ENCODE data around the gene FTSJ3. TPM values are rescaled to one million over a fixed set of nuclear protein-coding genes. Genes with fewer than 3 reads are reported as not detected.
"Not testable (repeated sequence)": the region's sequence is repeated elsewhere in the genome, so short reads cannot be mapped to it uniquely, and the experiment has no call there.

Gene FTSJ3, protein sequence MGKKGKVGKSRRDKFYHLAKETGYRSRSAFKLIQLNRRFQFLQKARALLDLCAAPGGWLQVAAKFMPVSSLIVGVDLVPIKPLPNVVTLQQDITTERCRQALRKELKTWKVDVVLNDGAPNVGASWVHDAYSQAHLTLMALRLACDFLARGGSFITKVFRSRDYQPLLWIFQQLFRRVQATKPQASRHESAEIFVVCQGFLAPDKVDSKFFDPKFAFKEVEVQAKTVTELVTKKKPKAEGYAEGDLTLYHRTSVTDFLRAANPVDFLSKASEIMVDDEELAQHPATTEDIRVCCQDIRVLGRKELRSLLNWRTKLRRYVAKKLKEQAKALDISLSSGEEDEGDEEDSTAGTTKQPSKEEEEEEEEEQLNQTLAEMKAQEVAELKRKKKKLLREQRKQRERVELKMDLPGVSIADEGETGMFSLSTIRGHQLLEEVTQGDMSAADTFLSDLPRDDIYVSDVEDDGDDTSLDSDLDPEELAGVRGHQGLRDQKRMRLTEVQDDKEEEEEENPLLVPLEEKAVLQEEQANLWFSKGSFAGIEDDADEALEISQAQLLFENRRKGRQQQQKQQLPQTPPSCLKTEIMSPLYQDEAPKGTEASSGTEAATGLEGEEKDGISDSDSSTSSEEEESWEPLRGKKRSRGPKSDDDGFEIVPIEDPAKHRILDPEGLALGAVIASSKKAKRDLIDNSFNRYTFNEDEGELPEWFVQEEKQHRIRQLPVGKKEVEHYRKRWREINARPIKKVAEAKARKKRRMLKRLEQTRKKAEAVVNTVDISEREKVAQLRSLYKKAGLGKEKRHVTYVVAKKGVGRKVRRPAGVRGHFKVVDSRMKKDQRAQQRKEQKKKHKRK
- total RNA-seq = 76.1 and 100 TPM in 2 replicates

DNA sequence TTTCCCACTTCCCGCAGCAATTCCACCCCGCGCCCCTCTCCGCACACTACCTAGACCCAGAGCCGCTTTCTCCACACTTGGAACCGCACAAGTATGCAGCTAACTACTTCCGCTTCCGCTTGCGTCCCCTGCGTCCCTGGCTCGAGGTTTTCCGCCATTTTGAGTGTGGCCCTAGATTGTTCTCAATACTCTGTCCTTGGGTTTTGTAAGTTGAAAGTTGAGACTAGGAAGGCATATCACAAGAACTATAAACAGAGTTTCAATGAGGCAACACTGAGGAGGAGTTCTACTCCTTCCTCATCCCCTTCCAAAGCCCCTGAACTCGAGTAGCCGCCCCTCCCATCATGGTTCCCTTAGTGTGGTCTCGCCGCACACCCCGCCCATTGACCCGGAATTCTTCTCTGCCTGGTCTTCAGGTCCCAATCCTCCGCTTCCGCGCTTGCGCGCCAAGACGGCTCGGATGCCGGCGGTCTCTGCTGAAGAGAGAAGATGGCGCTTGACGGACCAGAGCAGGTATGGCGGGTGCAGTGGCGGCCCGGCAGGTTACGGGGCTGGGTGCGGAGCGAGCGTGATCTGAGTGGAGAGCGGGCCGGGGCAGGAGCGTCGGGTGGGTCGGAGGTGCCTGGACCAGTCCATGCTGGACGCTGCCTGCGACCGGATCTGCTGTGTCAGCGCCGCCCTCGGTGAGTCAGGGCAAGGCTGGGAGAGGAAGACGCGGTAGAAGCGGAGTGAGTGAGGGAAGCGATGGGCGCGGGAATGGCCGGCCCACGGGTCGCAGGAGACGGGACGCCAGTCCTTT is at the start of gene FTSJ3, which contains the start of gene PSMC5:
Gene FTSJ3 (minus strand): TSS at position 662 of the 799 bp plus-strand sequence. CDS start 761 bp downstream, outside the sequence.
Gene PSMC5 (plus strand): TSS at position 430 of the 799 bp plus-strand sequence. CDS start 60 bp downstream, at position 490.
- peak; percentile 93 for DNase-seq (ENCODE audit: low read depth)

DNA sequence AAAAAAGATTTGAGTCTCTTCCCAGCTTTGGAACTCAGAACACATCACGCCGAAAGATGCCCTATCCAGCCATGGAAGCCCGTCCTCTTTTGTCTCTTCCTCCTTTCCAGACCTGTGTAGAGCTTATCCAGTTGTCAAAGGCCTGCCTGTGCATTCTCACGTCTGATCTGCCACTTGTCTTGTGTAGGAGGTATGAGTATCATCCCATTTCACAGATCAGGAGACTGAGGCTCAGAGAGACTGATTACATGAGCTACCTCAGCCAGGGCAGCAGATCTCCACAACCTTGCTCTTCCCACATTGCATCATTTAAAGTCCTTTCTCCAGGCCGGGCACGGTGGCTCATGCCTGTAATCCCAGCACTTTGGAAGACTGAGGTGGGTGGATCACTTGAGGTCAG is 47.2 kb upstream of the FTSJ3 start:
- DNase-seq (ENCODE audit: low read depth) = not testable (repeated sequence)

DNA sequence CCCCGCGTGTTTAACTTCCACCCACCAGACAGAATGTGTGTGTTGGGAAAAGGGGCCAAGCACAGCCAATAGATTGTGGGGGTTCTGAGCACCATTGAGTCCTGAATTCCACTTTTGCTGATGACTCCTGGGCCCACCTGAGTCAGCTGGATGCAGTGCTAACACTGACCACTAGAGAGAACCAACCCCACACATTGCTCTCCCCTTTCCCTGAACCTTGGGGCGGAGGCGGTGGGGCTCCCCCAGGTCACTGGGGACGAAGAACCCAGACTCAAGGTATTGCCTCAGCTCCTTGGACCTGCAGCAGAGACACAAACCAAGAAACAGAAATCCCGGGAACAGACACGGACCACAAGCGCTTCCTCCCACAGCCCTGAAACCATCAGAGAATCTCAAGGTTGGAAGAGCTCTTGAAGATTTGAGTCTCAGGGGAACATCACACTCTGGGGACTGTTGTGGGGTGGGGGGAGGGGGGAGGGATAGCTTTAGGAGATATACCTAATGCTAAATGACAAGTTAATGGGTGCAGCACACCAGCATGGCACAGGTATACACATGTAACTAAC is 46.7 kb upstream of the FTSJ3 start:
- DNase-seq (ENCODE audit: low read depth) = not testable (repeated sequence)

DNA sequence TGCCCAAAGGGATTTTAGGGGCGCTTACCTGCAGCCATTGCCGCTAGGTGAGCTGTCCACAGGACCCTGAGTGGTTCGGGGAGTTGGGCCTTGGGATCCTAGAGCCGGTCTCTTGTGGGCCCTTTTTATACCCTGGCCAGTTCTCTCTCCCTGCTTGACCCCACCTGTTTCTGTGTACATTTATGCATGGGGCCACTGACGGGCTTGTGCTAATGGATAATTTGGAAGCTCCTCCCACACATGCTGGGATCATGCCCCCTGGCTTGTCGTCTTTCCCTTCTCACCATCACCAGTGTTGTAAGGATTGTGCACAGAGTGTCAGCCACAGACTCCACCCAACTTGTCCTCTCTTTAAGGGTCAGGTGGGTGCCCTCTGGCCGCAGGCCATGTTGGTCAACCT is 46.1 kb upstream of the FTSJ3 start, which contains the start of gene CSH2:
Gene CSH2 (minus strand): TSS at position 101 of the 400 bp plus-strand sequence. CDS start 63 bp downstream, at position 38.
- DNase-seq (ENCODE audit: low read depth) = not testable (repeated sequence)

DNA sequence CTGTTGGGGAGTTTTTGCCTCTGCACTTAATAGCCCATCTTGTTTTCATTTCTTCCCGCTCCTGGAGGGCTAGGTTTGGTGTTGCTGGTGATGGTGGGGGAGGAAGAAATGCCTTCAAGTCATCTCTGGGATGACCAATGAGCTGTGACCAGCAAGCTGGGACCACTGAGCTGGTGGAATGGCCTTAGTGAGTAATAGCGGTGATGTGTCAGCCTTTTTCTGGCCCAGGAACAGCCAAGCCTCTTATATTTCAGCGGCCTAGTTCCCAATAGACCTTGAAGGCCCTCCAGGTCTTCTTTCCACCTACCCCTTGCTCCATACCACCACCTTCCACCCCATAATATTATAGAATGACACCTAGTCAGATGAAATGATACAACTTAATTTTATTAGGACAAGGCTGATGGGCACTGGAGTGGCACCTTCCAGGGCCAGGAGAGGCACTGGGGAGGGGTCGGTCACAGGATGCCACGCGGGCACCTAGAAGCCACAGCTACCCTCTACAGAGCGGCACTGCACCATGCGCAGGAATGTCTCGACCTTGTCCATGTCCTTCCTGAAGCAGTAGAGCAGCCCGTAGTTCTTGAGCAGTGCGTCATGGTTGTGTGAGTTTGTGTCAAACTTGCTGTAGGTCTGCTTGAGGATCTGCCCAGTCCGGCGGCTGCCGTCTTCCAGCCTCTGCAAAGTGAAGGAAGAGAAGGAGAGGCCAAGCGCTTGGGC is 44.3 kb upstream of the FTSJ3 start:
- DNase-seq (ENCODE audit: low read depth) = peak; percentile 65

DNA sequence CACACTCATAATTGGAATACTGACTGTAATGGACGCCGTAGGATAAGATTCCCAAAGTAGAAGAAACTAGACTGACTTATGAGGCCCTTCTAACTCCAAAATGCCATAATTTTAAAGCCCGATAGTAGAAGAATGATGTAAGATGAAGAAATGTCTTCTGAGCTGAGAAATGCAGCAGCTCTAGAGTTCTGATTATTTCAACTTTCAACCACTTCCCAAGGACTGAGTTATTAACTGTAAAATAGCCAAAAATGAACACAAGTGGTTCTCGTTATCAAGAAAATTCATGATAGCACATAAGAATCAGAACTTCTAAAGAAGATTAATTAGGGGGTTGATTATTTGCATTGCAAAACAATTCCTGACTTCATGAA is 42.8 kb upstream of the FTSJ3 start:
- not testable (repeated sequence) for DNase-seq (ENCODE audit: low read depth)

DNA sequence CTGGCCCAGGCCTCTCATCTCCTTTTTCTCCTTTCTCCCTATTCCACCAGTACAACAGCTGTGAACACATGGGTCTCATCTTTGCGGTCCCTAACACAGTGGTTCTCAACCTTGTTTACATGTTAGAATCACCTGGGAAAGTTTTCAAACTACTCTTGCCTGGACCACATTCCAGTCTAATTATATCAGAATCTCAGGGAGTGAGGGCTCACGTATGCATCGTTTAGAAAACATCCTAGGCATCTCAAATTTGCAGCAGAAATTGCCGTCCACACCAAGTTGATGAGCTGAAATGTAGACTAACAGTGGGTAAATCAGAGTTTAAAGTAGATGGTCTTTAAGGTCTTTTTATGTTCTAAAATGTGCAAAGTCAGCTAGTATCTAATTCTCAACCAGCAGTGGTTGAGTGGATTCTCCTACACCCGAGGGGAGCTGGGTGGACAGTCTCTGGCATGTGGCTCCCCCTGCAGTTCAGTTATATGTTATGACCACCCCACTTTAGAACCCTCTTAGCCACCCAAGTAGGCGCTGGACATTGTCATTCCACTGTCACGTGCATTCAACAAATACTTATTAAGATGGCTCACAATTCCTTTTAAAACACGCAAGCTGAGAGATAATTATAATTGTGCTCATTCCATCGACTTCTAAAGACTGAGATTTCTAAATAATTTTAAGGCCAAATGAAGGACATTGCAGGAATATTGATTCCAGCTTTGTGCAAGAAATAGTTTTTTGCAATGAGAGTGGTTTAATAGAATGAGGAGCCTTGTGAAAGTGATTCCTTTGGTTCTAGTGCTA is 42.2 kb upstream of the FTSJ3 start:
- DNase-seq (ENCODE audit: low read depth) = peak; percentile 43

DNA sequence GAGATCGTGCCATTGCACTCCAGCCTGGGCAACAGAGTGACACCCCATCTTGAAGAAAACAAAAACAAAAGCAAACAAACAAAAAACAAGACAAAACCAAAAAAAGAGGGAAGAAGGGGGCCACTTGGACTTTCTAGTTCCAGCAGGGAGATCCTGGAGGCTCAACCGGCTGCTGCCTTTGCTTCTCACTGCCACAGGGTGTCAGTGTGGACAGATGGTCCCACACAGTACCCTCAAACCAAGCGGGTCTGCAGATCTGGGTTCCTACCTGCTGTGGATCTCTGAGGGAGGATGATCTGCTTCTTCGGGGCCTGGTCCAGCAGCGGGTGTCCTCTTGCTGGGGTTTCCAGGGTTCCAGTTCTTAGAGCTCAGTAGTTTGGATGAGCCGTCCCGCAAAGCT is 39.2 kb upstream of the FTSJ3 start:
- DNase-seq (ENCODE audit: low read depth) = not testable (repeated sequence)

DNA sequence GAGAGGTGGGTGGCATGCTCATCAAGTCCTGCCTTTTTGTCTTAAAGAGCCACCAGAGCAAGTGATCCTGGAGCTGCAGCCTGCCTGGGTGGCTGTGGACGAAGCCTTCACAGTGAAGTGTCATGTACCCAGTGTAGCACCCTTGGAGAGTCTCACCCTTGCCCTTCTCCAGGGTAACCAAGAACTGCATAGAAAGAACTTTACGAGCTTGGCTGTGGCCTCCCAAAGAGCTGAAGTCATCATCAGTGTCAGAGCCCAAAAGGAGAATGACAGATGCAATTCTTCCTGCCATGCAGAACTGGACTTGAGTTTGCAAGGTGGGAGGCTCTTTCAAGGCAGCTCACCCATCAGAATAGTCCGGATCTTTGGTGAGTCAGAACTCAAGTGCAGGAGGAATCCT is 31.8 kb upstream of the FTSJ3 start:
- DNase-seq (ENCODE audit: low read depth) = no peak

DNA sequence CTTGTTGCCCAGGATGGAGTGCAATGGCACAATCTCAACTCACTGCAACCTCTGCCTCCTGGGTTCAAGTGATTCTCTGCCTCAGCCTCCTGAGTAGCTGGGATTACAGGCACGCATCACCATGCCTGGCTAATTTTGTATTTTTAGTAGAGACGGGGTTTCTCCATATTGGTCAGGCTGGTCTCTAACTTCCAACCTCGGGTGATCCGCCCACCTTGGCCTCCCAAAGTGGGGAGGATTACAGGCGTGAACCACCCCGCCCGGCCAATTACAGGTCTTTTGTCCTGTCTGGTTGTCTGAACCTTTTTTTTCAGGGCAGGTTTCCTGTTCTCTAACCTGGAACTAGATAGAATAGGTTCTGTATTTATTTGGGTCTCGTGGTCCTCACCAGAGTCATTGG is 29.0 kb upstream of the FTSJ3 start:
- DNase-seq (ENCODE audit: low read depth) = not testable (repeated sequence)

DNA sequence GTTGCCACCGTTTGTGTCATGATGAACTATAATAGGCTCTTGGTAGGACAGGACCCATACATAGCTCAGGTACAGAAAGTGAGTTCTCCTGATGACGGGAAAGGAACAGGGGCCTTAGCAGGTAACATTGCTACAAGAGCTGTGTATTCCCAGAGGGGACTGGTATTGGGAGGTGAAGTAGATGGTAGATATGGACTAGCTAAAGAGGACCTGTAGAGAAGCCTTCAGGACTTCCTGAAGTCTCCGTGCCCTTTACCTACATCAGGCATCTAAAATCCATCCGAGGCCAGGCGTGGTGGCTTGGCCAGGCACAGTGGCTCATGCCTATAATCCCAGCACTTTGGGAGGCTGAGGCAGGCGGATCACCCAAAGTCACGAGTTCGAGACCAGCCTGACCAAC is 27.7 kb upstream of the FTSJ3 start:
- no peak for DNase-seq (ENCODE audit: low read depth)

DNA sequence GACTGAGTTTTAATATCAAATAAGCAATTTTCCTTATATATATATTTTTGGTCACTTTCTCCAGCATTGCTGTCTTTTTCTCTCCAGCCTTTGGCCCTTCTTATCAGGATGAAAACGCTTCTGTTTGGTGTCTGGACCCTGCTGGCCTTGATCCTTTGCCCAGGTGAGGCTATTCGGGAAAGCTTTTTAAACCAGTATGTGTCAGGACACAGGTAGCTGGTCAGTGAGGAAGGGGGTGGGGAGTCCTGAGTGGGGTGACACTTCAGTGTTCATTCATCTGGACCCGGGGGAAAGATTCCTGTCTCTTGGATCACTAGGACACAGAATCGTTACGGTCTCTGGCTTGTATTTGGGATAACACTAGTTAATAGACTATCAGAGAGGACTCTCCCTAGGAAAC is 27.2 kb upstream of the FTSJ3 start:
- no peak for DNase-seq (ENCODE audit: low read depth)

DNA sequence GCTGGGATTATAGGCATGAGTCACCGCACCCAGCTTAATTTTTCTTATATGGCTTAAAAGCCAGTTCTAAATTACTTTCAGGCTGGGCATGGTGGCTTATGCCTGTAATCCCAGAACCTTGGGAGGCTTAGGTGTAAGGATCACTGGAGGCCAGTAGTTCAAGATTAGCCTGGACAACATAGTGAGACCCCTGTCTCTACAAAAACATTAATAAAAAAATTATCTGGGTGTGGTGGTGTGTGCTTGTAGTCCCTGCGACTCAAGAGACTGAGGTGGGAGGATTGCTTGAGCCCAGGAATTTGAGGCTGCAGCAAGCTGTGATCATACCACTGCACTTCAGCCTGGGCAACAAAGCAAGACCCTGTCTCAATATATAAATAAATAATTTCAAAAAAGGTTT is 25.8 kb upstream of the FTSJ3 start:
- DNase-seq (ENCODE audit: low read depth) = no peak

DNA sequence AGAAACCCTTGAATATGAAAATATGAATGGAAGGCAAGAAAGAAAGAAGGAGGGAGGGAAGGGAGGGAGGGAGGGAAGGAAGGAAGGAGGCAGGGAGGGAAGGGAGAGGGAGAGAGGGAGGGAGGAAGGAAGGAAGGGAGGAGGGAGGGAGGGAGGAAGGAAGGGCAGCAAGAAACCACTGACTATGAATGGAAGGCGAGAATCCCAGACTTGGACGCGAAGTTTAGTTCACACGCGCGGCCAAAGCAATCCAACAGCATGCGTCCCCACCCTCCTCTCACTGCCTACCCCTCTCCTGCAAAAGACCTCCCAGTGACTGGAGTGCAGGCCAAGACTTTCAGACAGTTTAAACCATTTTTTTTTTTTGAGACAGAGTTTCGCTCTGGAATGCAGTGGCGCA is 22.9 kb upstream of the FTSJ3 start:
- DNase-seq (ENCODE audit: low read depth) = no peak

DNA sequence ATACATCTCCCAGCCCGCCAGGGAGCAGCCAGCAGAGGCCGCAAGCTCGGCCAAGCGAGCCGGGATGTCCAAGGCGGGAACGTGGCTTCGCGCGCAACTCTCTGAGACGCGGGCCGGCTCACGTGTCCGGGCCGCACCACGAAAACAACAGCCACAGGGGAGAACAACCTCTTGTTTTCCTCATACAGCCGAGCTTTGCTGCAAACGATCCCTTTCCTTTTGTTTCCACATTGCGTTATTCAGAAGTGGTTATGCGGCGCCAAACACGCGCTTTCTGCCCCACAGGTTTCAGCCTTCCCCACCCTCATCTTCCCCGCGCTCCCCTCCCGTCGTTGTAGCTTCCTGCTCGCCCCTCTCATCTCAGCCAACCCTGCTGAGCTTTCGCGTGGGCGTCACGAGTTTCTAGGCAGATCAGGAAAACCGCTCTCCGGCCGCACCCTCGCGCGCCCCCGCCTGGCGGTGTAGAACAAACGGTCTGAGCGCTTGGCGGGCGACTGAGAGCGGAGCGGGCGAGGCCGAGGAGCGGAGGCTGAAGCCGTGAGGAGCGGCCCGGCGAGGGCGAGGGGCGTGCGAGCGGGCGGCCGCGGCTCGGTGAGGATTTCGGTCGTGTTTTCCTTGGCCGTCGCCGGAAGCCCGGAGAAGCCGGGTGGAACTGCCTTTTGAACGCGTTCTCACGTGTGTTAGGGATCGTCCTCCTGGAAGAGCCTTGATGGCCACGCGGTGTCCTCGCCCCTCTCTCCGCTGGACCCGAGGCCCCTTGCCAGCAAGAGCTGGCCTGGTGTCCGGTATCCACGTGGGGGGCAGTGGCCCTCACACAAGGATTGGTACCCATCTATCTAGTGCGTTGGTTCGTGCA is 21.6 kb upstream of the FTSJ3 start:
- DNase-seq (ENCODE audit: low read depth) = peak; percentile 79

DNA sequence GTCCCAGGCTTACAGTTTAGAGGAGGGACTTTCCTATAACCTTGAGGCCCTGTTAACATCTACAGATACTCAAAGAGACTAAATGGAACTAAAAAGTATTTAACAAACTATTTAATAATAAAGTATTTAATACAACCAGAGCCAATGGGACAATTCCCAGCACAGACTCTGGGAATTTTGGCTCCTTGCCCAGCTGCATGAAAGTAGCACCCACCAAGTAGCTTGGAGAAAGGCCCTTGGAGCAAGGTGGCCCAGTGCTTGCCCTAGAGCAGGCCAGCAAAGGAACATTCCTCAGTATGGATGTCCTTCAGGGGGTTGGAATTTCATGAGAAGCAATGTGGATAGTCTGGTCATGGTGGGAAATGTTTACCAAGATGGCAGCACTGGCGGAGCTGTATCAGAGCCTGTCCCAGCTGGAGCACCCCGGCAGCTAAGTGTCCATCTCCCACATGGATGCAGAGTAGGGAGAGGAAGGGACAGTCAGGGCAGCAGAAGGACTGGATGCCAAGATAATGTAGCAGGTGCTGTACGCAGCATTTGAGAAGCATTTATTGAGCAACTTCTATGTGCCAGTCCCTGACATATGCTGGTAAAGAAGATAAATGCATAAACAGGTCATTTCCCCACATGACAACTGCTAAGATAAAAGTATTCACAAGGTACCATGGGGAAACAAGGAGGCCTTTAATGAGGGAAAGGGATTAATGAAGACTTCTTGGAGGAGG is 20.2 kb upstream of the FTSJ3 start:
- no peak for DNase-seq (ENCODE audit: low read depth)

DNA sequence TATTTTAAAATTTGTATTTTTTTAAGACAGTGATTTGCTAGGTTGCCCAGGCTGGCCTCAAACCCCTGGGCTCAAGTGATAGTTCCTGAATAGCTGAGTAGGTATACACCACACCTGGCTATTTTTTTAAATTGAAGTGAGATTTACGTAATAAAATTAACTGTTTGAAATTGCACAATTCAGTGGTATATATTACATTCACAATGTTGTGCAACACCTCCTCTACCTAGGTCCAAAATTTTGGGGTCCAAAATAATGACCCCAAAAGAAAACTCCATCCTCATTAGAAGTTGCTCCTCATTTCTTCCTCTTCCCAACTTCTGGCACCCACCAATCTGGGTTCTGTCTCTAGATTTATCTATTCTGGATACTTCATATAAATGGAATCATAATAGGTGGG is 18.0 kb upstream of the FTSJ3 start:
- no peak for DNase-seq (ENCODE audit: low read depth)
